Endothelial cell of umbilical vein (primary cell): ENCODE results near the gene CTNND2. TPM values are rescaled to one million over a fixed set of nuclear protein-coding genes. Genes with fewer than 3 reads are reported as not detected.

ENCODE experiments used
- BruUV-seq: library from RNA; stranded (reverse); fragments of 400-500 nt; replicated peaks from 2 replicates; lab custom pipeline; 2021; lab: Mats Ljungman, UMichigan
- CTCF ChIA-PET: fragments of 300-600, 350-600 bp; sonication (Branson Sonifier 250); formaldehyde crosslinking; loops from one replicate; lab custom pipeline; 2021; ENCODE audit warnings: antibody characterized with exemption, inconsistent platforms; lab: Charles Lee
- POLR2A ChIA-PET: fragments of 300-600, 350-600 bp; sonication (Branson Sonifier 250); formaldehyde crosslinking; loops from one replicate; lab custom pipeline; 2021; ENCODE audit warnings: antibody characterized with exemption, inconsistent platforms; lab: Charles Lee
- DNase-seq: peaks from one replicate; pipeline ENCODE4 v3.0.0-alpha.2; 2011; ENCODE audit warnings: low read depth, low spot score
- FAIRE-seq: peaks from 2 replicates; lab custom pipeline; 2011; peaks lifted over from hg19 to GRCh38; lab: Jason Lieb, UNC
- H2AFZ ChIP-seq: 2 replicates; pipeline ENCODE4 v1.6.0; 2012; ENCODE audit warnings: low read depth, low read length, control low read depth, inconsistent platforms
- H3K27ac ChIP-seq: 2 replicates; pipeline ENCODE4 v1.5.1; 2011; ENCODE audit warnings: low read depth, mild to moderate bottlenecking, control low read depth, low read length, moderate library complexity; ENCODE audit not compliant: insufficient read depth
- H3K27me3 ChIP-seq, 2 experiments: 2 replicates each; pipeline versions ENCODE4 v1.6.0 to v1.6.1; 2011; ENCODE audit warnings: low read length in 2 of 2, mixed read lengths in 1 of 2; ENCODE audit not compliant: control insufficient read depth in 2 of 2, insufficient read depth in 2 of 2
- H3K36me3 ChIP-seq, 2 experiments: 2 replicates in 1 of 2; 3 replicates in 1 of 2; pipeline ENCODE4 v1.5.1; 2011; ENCODE audit warnings: low read length in 2 of 2, mild to moderate bottlenecking in 1 of 2, moderate library complexity in 1 of 2; ENCODE audit not compliant: control insufficient read depth in 2 of 2, insufficient read depth in 2 of 2; ENCODE audit errors: extremely low read depth in 1 of 2
- H3K4me1 ChIP-seq: 3 replicates; pipeline ENCODE4 v1.5.1; 2011; ENCODE audit warnings: mild to moderate bottlenecking, low read length; ENCODE audit not compliant: control insufficient read depth, insufficient read depth; ENCODE audit errors: extremely low read depth
- H3K4me2 ChIP-seq: 2 replicates; pipeline ENCODE4 v1.6.1; 2011; ENCODE audit warnings: low read length, control low read depth, mixed read lengths; ENCODE audit not compliant: insufficient read depth
- H3K4me3 ChIP-seq, 3 experiments: fragments of 200-600 bp in 1 of 3; sonication (generic), shearing (Covaris generic) in 1 of 3; replicated peaks in 1 of 3; 2 replicates each; pipeline ENCODE4 v1.5.1; 2011 to 2016; ENCODE audit warnings: control low read depth in 3 of 3, low read length in 3 of 3, mild to moderate bottlenecking in 2 of 3, inconsistent platforms in 1 of 3, low read depth in 1 of 3, moderate library complexity in 1 of 3; ENCODE audit not compliant: insufficient read depth in 1 of 3
- H3K79me2 ChIP-seq: 2 replicates; pipeline ENCODE4 v1.6.0; 2012; ENCODE audit warnings: low read length, inconsistent platforms; ENCODE audit not compliant: control insufficient read depth, insufficient read depth
- H3K9ac ChIP-seq: replicated peaks from 2 replicates; pipeline ENCODE3; 2011; ENCODE audit warnings: low read length, control low read depth; ENCODE audit not compliant: insufficient read depth; ENCODE audit errors: extremely low read depth
- H3K9me1 ChIP-seq: replicated peaks from 3 replicates; pipeline ENCODE4 v1.6.0; 2011; ENCODE audit warnings: mild to moderate bottlenecking, low read length; ENCODE audit not compliant: control insufficient read depth, insufficient read depth; ENCODE audit errors: extremely low read depth
- H3K9me3 ChIP-seq: replicated peaks from 2 replicates; pipeline ENCODE4 v1.5.1; 2012; ENCODE audit warnings: low read length, inconsistent platforms; ENCODE audit not compliant: control insufficient read depth, insufficient read depth
- H4K20me1 ChIP-seq: replicated peaks from 2 replicates; pipeline ENCODE3; 2011; ENCODE audit warnings: mild to moderate bottlenecking, low read length; ENCODE audit not compliant: control insufficient read depth, insufficient read depth; ENCODE audit errors: extremely low read depth
- CTCF ChIP-seq, 2 donors: IDR thresholded peaks; 1 replicate in 1 of 2; 2 replicates in 1 of 2; pipeline ENCODE4 v1.5.1; 2011; ENCODE audit warnings: low read length in 2 of 2, mild to moderate bottlenecking in 2 of 2, moderate library complexity in 2 of 2, control low read depth in 1 of 2, inconsistent platforms in 1 of 2, low read depth in 1 of 2; ENCODE audit not compliant: insufficient read depth in 1 of 2; ENCODE audit errors: extremely low read depth in 1 of 2
- EZH2 ChIP-seq: IDR thresholded peaks from 2 replicates; pipeline ENCODE4 v1.6.1; 2012; ENCODE audit warnings: borderline replicate concordance, low read depth, mild to moderate bottlenecking, moderate library complexity, low read length, inconsistent platforms; ENCODE audit not compliant: severe bottlenecking
- FOS ChIP-seq: IDR thresholded peaks from 2 replicates; pipeline ENCODE4 v1.6.1; 2011; ENCODE audit warnings: mild to moderate bottlenecking, low read length, moderate library complexity, borderline replicate concordance; ENCODE audit not compliant: insufficient read depth
- GATA2 ChIP-seq: IDR thresholded peaks from 2 replicates; pipeline ENCODE4 v1.7.0; 2011; ENCODE audit warnings: low read depth, mild to moderate bottlenecking, moderate library complexity, mixed read lengths, low read length; ENCODE audit not compliant: insufficient read length, insufficient read depth
- MAX ChIP-seq: IDR thresholded peaks from 2 replicates; pipeline ENCODE4 v1.6.1; 2011; ENCODE audit not compliant: insufficient read depth, insufficient read length
- MYC ChIP-seq: IDR thresholded peaks from one replicate; pipeline ENCODE4 v1.6.1; 2011; ENCODE audit warnings: mild to moderate bottlenecking, low read depth, low read length
- POLR2A ChIP-seq: IDR thresholded peaks from 2 replicates; pipeline ENCODE4 v1.6.1; 2012; ENCODE audit warnings: low read depth, mild to moderate bottlenecking, control low read depth, low read length
- POLR2AphosphoS5 ChIP-seq: IDR thresholded peaks from 2 replicates; pipeline ENCODE4 v1.6.1; 2012; ENCODE audit warnings: low read depth, mild to moderate bottlenecking, control low read depth, low read length, moderate library complexity; ENCODE audit not compliant: insufficient read depth
- dilution Hi-C: fragments of 300-500 bp; cut with MboI; formaldehyde crosslinking; loops from one replicate; pipeline ENCODE4 v1.15.0; 2019; ENCODE audit warnings: low sequenced_read_pairs; ENCODE audit not compliant: extremely low pct_ligation_motif_present
- intact Hi-C: fragments of 100-400 bp; cut with micrococcal nuclease; formaldehyde crosslinking; loops from one replicate; pipeline ENCODE4 v1.10.0; 2022
- polyA plus RNA-seq, 4 experiments: library from polyadenylated mRNA; depleted of rRNA in 3 of 4; stranded (reverse) in 3 of 4; unstranded in 1 of 4; fragments of >200 nt; gene quantifications; 2 replicates each; pipeline versions ENCODE4 v1.2.1 to v1.2.3, GENCODE V29; 2011 to 2012; ENCODE audit warnings: missing spikeins in 1 of 4
- total RNA-seq: library from RNA; stranded (reverse); gene quantifications from 2 replicates; pipeline ENCODE4 v1.2.3, GENCODE V29; 2021

Gene CTNND2
- total and polyA plus RNA-seq, 2 donors (not counting 3 experiments of a cell fraction or from before 2014, with no cell fraction given), result not detected

DNA sequence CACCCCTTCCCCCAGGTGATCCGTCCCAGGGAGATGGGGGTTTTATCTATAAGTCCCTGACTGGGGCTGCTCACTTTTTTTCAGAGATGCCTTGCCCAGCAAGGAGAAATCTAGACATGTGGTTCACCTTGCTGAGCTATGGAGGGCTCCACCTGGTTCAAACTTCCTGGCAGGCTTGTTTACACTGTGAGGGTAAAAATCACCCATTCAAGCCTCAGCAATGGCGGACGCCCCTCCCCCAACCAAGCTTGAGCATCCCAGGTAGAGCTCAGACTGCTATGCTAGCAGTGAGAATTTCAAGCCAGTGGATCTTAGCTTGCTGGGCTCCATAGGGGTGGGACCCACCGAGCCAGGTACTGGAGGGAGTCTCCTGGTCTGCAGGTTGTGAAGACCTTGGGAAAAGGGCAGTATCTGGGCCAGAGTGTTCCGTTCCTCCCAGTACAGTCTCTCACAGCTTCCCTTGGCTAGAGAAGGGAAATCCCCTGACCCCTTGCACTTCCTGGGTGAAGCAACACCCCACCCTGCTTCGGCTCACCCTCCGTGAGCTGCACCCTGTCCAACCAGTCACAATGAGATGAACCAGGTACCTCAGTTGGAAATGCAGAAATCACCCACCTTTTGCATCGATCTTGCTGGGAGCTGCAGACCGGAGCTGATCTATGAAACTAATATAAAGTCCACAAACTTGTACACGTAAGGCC is 231.7 kb downstream of the CTNND2 start:
- dilution Hi-C loops (no loop called here), intact Hi-C loops (no loop called here)

More for the DNA sequence above, 231.7 kb downstream of the CTNND2 start:
- TF ChIP-seq FOS, result no peak
- no peak for TF ChIP-seq GATA2
- no peak for TF ChIP-seq MAX
- no peak for TF ChIP-seq POLR2A
- TF ChIP-seq POLR2AphosphoS5, result no peak
- TF ChIP-seq EZH2, result no peak
- no peak for TF ChIP-seq MYC
- TF ChIP-seq CTCF (IDR thresholded peaks at IDR 0.05; ENCODE audit: extremely low read depth in 1 of 2, insufficient read depth in 1 of 2, low read depth in 1 of 2, low read length in 2 of 2), result no peak
- H3K79me2 ChIP-seq, result no peaks in the 10 kb centered on the region
- no peak overlapping the region for H3K4me3 ChIP-seq
- no peak overlapping the region for H3K27ac ChIP-seq
- DNase-seq (no peak), FAIRE-seq (no peak)
- H3K36me3 ChIP-seq, result no peaks in the 10 kb centered on the region
- POLR2A ChIA-PET, result no interaction called here
- H3K4me2 ChIP-seq, result no peak overlapping the region
- H3K9ac ChIP-seq, result no peak overlapping the region
- no peaks in the 10 kb centered on the region for H4K20me1 ChIP-seq
- no peaks in the 10 kb centered on the region for H3K4me1 ChIP-seq
- H3K27me3 ChIP-seq, result no peaks in the 10 kb centered on the region
- BruUV-seq, result no TSS peak
- CTCF ChIA-PET, result no interaction called here
- no peak overlapping the region for H2AFZ ChIP-seq
- H3K9me1 ChIP-seq, result no peaks in the 10 kb centered on the region
- peaks cover under 1% of the 10 kb centered on the region for H3K9me3 ChIP-seq
